Measurements from ENCODE around the gene MAP2K5.

Gene MAP2K5

DNA sequence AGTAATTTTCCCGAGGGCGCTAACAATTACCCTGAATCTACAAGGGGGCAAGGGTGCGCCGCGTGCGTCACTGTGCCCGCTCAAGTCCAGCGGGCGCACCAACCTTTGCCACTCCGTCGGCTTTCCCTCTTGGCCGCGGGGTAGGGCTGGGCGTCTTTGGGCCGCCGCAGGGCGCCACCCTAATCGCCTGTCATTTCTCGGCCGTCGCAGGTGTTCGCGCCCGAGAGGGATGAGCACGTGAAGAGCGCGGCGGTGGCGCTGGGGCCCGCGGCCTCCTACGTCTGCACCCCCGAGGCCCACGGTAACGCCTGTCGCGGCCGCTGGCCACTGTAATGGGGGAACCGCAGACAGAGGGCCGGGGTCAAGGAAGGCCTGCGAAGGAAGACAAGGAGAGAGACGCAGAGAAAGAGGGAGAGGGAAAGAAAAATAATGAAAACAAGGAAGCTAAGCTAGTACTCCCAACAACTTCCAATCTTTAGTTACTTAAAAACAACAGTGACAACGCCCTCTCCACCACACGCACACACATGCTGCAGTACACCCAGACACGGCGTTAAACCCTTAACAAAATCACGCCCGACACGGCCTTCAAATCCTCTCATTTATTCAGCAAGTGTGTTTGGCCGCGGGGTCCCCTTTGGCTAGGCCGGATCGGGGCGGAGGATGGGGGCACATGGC lies 286.6 kb downstream of the MAP2K5 start:
- DNase-seq = no peak

- DNase-seq = no peak
Measured at GRCh38 chr15:67829647-67830504, 287.4 kb downstream of the MAP2K5 start.

GRCh38 chr15:67831363-67831762 lies 288.9 kb downstream of the MAP2K5 start:
- no peak for DNase-seq

DNA sequence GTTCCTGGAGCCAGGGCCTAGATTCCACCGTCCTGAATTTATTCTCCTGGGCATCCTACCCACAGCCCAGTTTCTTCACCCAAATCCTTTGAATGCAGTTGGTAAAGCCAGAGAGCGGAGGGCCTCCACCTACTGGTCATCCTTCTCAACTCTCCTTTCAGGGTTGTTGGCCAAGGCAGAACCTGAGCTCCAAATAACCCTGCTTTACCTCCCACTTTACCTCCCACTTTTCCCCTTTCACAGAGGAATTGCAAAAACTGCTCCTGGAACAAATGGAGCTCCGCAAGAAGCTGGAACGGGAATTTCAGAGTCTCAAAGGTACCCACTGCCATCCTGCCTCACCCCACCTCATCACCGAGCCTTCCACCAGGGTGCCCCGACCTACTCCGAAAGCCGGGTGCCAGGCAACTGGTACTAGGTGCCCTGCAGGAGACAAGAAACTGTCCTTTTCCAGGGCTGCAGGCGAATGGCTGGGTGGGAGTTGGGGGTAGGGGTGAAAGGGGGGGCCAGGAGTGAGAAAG lies 289.6 kb downstream of the MAP2K5 start:
- DNase-seq = no peak

GRCh38 chr15:67832897-67833709 lies 290.6 kb downstream of the MAP2K5 start:
- DNase-seq = no peak

DNA sequence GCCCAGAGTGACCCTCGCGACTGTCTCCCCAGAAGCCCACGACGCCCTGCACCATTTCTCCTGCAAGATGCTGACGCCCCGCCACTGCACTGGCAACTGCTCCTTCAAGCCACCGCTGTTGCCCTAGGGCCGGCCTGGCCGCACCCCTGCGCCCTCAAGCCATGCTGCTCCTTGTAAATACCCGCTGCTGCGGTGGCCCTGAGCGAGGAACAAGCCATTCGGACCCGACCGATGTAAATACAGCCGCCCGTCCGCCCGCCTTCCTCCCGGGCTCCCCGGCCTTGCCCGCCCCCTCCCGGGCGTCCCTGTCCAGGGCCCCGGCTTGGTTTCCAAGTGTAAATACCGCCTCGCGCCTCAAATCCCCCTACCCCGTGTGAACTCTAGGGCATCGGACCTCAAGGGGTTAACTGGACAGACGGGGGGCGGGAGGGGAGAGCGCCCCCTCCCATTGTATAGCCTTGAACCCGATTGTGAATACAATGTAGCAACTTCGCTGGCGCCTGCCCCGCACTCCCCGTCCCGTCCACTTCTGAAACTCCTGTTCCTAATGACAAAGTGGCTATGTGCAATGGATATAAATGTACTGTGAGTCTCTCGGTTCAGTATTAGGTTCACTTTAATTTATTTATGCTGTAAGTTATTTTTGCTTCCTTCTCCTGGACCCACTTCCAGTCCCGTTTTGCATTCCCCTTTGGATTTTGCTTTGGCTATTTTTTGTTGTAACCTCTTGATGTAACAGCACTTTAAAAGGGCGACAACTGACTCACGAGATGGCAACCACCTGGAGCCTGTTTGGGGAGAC lies 291.4 kb downstream of the MAP2K5 start:
- DNase-seq = peak; percentile 34

GRCh38 chr15:67834581-67835296 lies 292.2 kb downstream of the MAP2K5 start:
- no peak for DNase-seq

- DNase-seq = no peak
Measured at GRCh38 chr15:67835297-67836133, 293.0 kb downstream of the MAP2K5 start.

DNA sequence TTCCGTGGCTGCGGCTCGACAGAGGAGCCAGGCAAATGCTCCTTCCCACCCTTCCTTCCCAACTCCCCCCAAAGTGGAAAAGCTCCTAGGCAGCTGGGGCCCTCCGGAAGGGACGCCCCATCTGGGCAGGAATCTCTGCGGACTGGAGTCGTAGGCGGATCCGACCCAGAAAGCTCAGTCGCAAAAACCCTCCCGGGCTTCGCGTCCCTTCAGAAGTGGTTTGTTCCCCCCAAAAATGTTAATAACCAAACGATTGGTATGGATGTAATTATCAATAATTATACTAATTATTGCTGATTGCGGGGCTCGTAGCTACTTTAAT lies 293.6 kb downstream of the MAP2K5 start:
- DNase-seq = no peak

DNA sequence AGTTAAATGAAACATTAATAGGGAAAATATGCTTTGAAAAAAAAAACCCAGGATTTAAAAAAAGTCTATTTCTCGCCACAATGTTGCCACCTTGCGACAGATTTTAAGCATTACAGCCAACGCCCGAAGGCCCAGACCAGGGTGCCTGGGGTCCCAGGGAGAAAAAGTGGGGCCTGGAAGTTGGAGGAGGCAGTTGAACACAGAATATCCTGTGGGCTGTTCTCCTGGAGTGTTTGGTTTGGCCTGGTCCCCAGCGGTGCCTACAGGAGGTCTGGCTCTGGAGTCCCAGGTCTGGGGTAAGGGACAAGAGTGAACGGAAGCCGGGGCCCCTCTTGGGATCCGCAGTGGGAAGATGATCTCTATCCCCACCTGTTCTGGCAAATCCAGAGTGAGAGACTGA lies 294.0 kb downstream of the MAP2K5 start:
- DNase-seq = peak; percentile 46

DNA sequence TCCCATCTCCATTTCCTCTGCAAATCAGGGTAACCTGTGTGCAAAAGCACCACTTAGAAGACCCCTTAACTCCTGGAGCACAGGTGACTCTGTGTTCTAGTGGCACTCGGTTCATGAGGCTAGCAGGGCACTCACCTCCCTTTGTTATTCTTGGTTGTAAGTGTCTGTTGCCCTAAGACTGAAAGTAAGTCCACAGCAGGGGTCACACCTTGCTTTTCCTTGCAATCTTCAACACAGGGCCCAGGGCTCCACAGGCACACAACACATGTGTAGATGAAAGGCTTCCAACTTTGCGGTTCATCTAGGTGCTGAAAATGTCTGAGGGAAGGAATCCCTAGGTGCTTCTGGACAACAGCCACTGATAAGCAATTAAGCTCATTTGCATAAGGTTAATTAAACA lies 294.5 kb downstream of the MAP2K5 start:
- no peak for DNase-seq

GRCh38 chr15:67838789-67839332 lies 296.4 kb downstream of the MAP2K5 start:
- DNase-seq = no peak

DNA sequence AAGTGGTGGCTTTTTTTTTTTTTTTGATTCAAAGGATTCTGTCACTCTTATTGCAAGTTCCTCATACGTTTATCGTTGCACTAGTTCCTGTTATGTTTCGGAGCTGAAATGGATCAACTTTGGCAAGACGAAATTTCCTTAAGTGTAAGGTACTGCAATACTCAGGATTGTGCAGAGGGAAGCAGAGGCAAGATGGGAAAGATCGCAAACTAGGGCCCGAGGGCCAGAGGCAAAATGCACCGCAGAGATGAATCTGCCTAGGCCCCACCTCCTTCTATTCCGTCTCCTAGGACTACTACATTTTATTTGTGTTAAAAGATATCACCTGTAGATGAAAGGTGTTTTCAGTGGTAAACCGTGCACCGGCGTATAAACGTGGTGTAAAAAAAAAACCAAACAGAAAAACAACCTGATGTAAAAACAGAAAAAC lies 297.0 kb downstream of the MAP2K5 start:
- DNase-seq = peak; percentile 36

DNA sequence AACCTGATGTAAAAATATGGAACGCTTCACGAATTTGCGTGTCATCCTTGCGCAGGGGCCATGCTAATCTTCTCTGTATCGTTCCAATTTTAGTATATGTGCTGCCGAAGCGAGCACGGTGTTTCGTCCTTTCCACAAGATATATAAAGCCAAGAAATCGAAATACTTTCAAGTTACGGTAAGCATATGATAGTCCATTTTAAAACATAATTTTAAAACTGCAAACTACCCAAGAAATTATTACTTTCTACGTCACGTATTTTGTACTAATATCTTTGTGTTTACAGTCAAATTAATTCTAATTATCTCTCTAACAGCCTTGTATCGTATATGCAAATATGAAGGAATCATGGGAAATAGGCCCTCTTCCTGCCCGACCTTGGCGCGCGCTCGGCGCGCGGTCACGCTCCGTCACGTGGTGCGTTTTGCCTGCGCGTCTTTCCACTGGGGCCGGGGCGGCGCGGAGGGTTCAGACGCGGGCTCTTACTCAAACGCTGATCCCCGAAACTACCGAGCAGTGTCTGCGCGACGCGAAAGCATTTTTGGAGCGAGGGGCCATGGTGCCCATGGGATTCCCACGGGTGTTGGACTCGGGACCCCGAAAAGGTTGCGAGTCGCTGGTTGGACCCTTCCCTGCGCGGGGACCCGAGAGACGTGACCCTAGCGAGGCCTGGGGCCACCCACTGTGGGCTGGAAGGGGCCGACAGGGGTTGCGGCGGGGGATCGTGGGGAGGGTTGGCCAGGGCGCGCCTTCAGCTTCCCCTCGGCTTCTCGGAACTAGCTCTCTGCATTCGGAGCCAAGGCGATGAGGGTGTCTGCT lies 297.6 kb downstream of the MAP2K5 start, which contains the start of gene RNU6-1:
Gene RNU6-1 (minus strand): TSS at position 117 of the 820 bp plus-strand sequence.
- peak; percentile 96 for DNase-seq

DNA sequence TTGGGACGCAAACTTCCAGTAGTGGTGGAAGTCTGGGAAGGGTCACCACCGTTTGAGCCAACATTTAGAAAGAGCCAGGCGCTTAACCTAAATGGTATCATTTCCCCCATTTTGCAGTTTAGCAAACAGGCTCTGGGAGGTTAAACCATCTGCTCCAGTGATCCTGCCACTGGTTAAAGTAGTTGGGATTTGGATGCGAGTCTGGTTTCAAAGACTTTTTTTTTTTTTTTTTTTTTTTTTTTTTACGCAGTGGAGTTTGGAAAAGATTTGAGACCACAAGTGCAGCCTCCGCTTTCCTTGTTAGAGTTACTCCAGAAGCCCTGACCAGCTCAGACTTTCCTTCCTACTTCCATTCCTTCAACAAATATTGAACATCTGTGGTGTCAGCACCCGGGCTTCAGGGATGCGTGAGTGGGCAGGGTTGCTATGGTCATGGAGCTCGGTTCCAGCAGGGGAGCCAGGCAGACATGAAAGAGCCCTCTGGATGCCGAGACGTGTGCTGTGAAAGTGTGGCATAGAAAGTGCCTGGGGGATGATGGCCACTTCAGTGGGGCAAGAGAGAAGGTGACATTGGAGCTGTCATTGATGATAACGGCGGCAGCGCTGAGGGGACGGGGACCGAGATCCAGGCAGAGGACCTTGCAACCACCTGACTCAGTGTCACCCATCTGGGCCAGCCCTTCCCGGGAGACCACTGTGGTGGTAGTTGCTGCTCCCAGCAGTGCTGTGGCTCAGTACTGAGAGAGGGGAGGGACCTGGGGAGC lies 298.4 kb downstream of the MAP2K5 start:
- DNase-seq = no peak

- DNase-seq = no peak
Measured at GRCh38 chr15:67841513-67841762, 298.9 kb downstream of the MAP2K5 start.

- DNase-seq = no peak
Measured at GRCh38 chr15:67843092-67843501, 300.6 kb downstream of the MAP2K5 start.

- DNase-seq = peak; percentile 10
Measured at GRCh38 chr15:67843571-67844387, 301.3 kb downstream of the MAP2K5 start.

All from CD4-positive, alpha-beta T cell treated with Interleukin-15 for 1 hour (primary cell).